ENCODE data around the gene PEAR1.
"Not testable (repeated sequence)": the region's sequence is repeated elsewhere in the genome, so short reads cannot be mapped to it uniquely, and the experiment has no call there.

The PEAR1 gene

DNA sequence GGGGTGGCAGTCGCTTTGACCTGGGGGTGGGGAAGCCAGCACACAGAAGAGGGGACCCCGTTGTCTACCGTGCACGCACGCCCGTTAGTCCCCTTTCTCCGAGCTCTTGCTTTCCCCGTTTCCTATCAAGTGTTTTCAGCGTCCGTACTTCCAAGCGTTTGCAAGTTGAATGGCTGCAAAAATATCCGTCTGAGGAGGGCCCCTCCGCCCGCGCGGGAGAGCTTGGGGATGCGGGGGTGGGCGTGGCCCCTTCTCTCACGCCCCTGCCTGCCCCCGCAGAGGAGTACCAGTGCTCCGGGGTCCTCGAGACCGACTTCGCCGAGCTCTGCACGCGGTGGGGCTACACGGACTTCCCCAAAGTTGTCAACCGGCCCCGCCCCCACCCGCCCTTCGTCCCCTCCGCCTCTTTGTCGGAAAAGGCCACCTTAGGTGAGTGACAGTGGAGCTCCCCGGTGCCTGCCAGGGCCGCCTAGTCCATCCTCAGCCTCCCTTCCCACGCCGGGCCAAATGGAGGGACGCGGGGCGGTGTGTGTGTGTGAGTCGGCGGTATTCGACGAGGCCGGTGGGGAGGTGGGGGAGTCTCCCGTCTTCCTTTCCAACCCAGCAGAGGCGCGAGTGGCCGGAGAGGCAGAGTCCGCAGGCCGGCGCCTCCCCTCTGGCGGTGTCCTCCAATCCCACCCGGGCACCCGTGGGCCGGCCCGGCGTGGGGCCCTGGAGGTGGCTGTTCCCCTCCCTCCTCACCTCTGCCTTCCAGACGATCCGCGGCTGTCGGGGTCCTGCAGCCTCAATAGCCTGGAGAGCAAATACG is 30.4 kb downstream of the PEAR1 start:
- DNase-seq: no peak

DNA sequence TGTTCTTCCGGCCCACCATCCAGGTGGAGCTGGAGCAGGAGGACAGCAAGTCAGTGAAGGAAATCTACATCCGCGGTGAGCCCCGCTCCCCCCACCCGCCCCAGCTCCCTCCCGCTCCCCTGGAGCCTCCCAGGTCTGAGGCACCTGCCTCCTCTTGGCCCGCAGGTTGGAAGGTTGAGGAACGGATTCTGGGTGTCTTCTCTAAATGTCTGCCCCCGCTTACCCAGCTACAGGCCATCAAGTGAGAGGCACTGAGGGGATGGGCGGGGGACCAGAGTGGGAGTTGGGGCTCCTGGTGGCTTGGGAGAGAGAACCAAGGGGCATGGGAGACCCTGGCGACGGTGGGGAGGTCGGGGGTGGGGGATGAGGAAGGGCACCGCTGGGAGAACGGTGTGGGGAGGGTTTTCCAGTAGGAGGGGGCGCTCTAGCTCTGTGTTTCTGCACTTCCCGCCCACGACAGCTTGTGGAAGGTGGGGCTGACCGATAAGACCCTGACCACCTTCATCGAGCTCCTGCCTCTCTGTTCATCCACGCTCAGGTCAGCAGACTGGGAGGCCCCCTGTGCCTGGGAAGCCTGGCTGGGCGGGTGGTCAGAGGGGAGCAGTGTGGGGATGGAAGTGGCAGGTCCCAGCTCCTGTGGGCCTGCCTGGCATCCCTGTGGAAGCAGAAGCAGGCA is 31.1 kb downstream of the PEAR1 start:
- DNase-seq: no peak

DNA sequence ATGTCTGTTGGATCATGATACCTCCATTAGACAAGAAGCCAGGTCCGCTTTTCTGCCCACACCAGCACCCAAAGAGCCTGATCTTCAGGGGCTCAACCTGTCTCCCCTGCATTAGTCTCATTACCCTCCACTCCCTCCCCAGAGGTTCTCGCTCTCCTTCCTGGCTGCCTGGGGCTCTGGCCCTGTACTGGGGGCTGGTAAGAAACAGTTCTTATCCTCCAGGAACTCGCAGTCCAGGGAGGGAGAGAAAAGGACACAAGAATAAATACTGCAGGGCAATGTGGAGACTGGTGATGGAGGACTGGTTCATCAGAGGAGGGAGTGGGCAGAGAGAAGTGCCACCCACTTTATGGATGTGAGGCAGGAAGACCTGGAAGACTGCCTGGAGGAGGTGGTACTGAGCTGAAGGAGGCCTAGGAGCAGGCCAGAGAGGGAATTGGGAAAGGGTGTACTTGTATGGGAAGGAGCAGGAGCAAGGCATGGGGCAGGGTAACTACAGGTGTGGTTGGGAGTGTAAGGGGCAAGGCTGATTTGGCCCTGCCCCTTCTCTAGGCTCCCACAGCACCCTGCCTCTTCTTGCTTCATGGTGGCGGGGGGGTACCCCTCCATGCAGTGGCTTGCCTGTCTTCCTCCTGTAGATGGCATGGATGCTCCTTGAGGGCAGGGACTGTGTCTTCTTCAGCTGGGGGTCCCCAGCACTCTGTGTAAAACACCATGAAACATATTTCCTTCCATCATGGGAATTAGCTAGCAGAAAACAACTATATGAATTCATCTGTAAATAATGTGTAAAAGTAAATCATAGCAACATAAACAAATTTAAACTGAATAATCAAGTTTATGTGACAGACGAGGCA is 31.9 kb downstream of the PEAR1 start:
- no peak for DNase-seq

DNA sequence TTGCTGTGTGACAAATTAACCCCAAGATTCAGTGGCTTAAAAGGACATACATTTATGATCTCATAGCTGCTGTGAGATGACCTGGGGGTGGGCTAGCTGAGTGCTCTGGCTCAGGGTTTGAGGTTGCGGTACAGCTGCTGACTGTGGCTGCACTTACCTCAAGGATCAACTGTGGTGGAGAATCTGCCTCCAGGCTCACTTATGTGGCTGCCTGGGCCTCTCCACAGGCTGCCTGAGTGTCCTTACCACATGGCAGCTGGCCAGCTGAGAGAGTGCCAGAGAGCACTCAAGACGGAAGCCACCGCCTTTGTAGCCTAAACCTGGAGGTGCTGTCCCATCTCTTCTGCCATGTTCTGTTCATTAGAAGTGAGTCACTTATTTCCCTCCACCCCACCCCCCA is 32.7 kb downstream of the PEAR1 start:
- no peak for DNase-seq

DNA sequence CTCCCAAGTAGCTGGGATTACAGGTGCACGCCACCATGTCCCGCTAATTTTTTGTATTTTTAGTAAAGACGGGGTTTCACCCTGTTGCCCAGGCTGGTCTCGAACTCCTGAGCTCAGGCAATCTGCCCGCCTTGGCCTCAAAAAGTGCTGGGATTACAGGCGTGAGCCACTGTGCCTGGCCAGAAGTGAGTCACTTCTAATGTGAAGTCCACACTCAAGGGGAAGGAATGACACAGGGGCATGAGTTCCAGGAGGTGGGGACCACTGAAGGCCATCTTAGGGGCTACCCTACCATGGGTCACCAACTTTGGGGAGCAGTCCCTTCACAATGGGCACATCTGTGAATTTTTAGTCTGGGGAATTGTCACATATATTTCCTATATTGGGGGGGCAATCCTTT is 33.2 kb downstream of the PEAR1 start:
- not testable (repeated sequence) for DNase-seq

DNA sequence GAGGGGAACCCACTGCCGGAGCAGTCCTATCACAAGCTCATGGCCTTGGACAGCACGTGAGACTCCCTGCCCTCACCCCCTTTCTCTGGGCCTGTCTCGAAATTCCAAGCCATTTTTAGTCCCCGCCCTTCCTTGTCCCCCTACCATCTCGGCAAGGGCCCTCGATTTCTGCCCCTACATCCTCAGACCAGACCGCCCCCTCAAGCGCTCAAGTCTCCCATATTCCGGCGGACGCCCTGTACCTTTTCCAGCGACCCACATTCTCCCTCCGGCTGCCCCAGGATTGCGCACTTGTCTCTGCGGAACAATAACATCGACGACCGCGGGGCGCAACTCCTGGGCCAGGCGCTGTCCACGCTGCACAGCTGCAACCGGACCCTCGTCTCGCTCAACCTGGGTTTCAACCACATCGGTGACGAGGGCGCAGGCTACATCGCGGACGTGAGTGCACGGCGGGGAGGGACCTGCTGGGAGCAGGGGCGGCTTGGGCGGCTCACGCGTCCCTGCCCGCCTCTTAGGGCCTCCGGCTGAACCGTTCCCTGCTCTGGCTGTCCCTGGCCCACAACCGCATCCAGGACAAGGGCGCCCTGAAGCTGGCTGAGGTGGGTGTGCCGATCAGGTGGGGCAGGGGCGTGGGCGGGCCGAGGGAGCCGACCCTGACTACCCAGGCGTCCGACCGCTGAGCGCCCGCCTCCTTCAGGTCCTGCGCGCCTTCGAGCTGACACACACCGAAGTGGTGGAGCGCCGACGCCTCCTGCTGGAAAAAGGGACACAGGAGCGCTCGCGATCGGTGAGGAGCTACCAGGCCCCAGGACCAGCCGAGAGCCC is 33.9 kb downstream of the PEAR1 start:
- DNase-seq: peak; percentile 71

DNA sequence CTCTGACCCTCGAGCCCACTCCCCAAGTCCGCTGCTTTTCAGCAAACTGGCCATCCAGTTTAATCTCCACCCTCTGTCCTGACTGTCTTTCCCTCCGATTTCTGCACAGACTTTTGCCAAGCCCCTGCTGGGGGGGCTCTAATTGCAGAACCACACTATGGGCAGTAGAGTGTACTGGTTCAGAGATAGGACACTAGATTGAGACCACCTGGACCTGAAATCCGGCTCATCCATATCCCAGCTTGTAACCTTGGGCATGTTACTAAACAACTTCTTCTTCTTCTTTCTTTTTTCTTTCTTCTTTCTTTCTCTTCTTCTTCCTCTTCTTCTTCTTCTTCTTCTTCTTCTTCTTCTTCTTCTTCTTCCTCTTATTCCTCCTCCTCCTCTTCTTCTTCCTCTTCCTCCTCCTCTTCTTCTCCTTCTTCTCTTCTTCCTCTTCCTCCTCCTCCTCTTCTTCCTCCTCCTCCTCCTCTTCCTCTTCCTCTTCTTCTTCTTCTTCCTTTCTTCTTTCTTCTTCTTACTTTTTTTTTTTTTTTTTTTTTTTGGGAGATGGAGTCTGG is 34.6 kb downstream of the PEAR1 start:
- no peak for DNase-seq

DNA sequence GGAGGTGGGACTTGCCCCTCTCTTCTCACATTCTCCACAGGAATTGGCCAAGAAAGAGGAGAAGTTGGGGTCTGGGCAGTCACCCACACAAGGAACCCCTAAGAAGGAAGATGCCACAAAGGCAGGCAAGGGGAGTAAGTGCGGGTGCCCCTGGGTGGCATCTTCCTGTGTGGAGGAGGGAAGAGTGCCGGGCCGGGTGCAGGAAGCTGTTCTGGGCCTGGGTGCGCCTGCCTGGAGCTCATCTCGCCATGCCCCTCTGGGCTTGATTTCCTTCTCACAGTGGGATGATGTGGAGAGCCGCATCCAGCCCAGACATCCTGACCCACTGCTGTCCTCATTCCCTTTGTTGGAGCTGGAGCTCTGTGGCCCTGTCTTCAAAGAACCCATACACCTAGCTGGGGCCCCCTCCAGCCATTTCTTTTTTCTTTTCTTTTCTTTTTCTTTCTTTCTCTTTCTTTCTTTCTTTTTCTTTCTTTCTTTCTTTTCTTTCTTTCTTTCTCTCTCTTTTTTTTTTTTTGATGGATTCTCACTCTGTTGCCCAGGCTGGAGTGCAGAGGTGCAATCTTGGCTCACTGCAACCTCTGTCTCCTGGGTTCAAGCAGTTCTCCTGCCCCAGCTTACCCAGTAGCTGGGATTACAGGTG is 36.2 kb downstream of the PEAR1 start:
- no peak for DNase-seq

DNA sequence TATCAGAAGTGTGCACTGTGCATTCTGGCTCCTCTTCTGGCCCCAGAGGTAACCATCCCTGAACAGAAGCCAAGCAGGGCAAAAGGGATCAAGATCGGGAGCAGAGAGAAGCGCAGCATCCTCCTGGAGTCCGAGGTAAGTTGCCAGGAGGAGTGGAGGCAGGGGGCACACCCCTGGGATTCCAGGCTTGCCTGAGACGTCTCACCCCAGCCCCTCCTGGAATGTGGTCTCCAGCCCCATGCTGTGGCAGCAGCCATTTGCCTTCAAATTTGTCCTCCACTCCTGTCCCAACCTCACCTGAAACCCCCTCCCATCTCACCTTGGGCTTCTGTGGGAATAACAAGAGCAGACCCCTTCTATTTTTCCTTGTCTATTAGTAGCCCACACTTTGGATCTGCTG is 37.0 kb downstream of the PEAR1 start:
- DNase-seq: no peak

DNA sequence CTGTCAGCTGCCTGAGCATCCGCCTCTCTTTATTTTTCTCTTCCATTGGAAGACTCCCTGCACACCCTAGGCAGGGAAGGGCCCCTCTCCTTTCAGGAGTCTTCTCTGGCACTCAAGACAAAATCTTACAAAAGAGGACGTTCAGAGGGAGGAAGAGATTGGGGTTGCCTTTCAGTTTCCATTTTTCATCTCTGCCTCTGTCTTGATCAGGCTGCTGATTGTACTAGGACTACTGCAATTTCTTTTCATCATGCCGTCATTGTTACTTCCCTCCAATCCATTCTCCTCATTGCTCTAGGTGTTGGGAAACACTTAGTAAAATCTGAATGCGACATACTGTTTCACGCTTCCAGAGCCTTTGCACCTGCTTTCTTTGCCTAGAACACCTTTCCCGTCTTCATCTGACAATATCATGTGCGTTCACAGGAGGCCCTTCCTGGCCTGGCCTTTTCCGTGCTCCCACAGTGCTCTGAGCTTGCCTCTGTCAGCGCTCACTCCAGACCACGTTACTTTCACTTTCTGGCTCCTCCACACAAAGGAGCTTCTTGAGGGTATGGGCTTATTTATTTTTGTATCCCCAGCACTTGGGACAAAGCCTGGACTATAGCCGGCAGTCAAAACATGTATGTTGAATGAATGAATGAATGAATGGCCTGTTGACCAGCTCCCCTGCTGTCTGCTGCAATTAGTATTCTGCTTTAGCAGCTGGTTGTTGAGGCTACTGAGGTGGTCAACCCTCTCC is 37.9 kb downstream of the PEAR1 start:
- DNase-seq: no peak

DNA sequence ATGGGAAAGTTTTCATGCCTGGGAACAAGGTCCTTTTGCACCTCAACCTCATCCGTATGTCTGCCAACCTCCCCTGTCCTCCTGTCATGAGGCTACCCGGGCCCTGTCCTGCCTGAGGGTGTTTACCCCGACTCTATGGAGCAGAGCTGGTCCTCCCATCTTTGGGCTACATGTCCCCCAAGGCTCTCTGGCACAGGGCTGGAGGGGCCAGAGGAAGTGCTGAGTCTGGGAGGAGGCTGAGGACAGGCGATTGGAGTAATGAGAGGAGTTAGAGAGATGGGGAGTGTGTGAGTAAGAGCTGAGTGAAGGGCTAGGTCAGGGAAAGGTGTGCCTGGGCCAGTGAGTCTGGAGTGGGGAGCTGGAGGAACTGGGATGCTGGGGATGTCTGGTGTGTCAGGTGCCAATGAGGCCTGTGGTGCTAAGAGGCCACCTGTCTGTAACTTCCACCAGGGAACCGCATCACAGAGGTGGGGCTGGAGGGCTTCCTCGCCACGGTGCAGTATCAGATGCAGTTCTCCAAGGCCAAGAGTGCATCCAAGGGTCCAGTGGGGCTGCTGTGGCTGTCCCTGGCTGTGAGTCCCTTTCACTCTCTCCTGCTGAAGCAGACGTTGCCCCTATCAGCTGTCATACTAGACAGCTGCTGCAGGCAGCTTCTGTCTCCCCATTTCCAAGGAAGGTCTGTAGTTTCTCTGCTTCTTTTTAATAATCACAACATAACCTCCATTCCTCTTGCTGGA is 38.6 kb downstream of the PEAR1 start:
- DNase-seq: no peak

DNA sequence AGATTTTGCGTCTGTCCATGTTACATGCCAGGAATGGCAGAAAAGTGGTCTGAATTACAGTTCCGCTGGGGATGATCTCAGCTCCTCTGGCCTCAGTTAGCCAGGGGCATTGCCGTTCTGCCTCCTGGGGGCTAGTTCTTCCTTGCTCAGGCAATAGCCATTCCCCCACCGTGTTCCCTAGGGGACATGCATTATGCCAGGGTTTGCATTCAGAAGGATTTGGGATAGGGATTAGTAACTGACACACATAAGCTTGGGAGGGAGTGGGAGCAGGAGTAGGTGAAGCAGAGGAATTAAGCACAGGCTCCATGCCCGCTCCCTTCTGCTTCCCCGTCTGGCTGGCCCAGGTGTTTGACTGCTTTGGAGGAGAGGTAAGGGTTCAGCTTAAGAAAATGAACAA is 39.6 kb downstream of the PEAR1 start:
- DNase-seq: no peak

DNA sequence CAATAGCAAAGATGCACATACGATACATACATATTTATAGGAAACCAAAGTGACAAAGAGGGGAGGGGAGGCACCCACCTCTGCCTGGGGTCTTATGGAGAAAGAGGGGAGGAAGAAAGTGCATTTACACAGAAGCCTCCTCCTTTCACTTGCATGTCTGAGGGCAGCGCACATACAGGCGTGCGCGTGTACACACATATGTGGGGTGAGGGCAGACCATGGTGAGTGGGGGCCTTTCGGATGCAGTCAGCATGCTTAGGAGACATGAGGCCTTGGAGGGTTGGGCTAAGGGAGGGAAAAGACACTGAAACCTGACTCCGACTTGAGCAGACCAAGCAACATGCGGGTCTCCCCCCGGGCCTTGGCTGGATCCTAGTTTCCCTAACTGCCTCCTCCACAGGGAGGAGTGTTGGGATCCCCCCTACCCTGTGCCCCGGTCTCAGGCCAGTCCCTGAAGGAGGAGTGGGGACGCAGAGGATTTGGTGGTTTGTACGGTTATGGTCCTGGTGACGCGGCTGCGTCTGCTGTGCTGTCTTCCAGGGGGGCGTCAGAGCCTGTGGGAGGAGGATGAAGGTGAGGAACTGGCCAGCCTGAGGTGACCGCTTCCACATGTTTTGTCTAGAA is 42.1 kb downstream of the PEAR1 start:
- DNase-seq: no peak

DNA sequence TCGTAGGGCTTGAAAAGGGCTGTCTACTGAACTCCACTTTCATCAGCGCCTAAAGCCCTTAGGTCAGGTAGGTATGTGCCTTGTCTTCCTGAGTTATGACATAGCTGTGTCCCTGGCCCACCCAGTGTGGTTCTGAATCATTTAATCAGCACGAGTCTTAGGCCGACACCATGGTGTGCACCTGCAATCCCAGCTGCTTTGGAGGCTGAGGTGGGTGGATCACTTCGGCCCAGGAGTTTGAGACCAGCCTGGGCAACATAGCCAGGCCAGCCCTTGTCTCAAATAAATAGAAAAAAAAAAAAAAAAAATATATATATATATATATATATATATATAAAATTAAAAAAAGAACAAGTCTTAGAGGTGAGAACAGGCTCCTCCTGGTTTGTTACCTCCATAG is 42.7 kb downstream of the PEAR1 start:
- no peak for DNase-seq

DNA sequence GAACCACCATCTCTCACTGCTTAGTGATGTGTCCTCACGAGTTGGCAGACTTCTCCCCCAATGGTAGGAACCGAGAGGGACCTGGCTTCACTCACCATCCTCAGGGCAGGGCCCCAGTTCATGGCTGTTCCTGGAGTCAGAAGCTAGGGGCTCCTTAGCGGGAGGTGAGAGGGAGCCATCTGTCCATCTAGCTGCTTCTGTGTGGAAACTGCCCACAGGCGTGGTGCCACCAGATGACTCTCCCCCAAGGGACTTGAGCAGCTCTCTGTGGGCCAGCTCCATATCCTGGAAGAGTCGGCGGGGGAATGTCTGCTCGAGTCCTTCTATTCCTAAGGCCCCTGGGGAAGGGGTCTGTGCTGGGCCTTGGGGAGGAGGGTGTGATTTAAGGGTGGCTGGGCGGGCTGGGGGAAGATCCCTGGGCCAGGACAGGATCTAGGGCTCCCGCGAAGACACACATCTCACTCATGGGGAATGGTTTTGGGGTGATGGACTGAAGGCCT is 43.3 kb downstream of the PEAR1 start:
- no peak for DNase-seq

DNA sequence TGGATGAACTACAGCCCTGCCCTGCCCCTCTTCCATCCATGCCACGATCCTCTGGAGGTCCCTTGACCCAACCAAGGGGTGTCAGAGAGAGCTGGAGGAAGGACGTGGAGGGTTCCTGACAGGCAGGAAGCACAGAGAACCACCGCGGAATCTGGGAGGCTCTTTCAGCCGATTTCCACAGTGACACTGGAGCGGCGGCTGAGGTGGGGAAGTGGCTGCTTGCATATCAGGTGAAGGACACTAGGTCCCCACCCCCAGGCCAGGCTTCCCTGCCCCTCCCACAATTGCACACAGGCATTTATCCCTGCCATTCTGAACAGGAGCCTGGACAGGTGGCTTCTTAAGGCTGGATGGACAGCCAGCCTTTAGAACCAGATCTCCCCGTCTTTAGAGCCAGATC is 44.4 kb downstream of the PEAR1 start:
- no peak for DNase-seq

DNA sequence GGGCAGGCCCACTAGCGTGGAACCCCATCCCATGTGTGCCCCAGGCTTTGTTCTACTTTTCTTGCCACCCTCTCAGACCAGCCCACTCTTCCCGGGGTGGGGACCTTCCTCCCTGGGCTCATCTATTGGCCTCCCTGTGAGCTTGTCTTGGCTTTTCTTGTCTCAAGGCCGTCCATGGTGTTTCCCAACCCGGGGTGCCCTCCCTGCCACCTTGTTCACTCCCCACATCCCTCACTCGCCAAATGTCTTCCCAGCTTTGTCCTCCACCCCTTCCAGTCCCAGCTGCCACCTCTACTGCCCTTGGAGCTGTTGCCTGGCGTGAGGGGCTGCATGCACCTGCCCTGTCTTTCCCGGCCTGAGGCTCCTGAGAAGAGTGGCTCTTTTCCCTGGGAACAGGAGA is 45.3 kb downstream of the PEAR1 start:
- DNase-seq: no peak

DNA sequence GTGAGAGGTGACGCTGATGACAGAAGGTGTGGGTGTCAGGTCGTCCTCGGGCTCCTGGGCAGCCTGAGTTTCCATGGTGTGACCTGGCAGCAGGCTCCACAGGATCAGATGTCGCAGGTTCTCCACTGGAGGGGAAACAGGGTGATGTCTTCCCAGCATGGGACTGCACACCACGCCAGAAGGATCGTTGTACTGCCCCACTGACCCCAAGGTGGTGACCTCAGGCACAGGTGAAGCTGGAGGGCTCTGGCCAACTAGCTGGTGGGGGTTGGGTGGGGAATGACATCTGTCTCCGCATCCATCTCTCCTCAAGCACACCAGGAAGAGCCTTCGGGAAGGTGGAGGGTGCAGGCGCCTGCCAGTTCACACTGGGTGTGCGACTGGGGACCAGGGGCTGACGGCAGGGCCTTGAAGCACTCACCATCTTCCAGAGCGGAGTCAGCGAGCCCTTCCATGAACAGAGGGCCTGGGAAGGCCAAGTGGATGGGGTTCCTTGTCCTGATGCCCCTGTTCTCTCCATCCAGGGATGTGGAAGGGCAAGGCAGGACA is 46.3 kb downstream of the PEAR1 start:
- no peak for DNase-seq

DNA sequence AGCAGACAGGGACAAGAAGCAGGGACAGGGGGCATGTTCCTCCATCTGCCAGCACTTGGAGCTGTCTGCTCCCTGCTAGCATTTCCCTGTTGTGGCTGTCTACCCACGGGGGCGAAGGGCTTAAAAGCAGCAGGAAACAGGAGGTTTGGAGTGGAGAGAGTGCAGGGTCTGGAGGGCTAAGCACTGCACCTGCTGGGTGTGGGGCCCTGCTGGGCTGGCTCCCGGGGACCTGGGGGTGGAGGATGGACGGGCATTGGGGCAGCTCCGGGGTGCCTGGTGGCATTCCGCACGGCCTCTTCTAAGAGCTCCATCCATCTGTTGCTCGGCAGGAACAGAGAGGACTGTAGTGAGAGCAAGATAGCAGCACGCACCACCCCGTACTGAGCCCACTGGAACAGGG is 48.2 kb downstream of the PEAR1 start:
- DNase-seq: no peak

All from activated T-cell treated with anti-CD3 and anti-CD28 coated beads, Interleukin-2, amount 50 U/mL, for 1 hour (primary cell).